HG02763 (cell line): ENCODE data around the gene TNFRSF19.

Experiments used
- ATAC-seq: cut with Tn5 transposase; IDR thresholded peaks from one replicate; pipeline ENCODE4 v1.9.1; 2021; ENCODE audit warnings: mild to moderate bottlenecking, moderate library complexity; ENCODE audit not compliant: unreplicated experiment

Gene TNFRSF19

DNA sequence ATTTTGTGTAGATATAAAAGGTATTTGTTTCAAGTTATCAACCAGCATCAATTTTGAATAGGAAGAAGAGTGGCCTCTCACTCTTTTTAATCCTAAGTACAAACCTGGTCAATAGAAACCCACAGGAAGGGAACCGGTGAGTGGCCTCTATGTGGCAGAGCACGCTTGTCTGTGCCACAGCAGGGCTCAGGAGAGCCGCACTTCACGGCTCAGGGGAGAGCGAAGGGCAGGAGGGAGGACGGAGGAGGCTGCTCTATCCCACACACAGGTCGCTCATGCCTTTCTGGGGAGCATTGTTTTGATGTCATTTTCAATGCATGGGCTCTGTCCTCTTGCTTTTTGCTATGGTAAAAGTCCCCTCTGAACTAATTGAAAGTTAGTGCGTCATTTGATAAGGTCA is 57.2 kb downstream of the TNFRSF19 start:
- ATAC-seq = no peak

DNA sequence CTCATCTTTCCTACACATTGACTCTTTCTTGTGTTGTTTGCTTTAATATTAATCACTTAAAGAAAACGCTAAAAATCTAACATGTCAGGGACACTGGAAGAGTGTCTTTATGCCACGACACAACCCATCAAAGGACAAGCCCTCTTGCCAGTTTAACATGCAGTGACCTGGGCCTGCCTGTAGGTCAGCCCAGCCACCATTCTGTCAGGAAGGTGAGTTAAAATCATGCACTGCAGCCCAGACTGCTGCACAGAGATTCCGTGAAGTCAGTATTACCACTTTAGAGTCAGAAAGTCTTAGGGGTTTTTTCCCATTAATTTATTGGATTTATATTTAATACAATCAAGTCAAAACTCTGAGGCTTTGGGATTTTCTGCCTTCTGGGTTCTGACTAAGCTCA is 58.0 kb downstream of the TNFRSF19 start:
- ATAC-seq = no peak

DNA sequence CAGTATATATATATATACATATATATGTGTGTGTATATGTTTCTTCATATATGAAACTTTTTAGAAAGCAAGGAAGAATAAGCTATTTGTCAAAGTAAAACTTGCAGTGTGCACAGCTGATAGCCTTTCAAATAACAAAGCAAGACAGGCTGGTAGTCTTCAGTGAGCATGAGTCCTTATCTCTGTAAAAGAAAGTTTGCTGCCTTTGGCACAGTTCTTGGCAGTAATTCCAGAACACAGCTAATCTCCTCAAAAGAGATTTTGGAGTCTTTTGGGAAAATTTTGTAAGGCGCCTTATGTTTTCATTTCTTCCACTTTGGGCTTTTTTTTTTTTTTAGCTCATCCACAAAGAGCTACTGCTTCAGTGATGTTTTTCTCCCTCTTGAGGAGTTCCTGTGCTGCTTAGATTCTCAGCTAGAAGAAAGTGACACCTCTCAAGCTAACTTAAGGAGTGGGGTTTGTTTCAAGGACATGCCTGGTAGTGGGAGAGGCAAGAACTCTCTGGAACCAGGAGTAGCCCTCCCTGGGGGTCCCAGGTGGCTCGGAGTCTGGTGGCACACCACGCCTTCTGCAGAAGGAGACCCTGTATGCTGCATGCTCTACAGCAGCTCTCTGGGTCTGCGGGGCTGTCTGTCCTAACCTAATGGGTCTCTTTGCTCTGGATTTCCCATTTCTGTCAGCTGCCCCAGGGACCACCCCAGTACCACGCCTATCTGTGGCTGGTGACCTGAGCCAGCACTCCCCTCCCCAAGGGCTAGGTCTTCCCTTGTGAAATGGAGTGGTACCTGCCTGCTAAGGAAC is 58.8 kb downstream of the TNFRSF19 start:
- ATAC-seq = no peak

DNA sequence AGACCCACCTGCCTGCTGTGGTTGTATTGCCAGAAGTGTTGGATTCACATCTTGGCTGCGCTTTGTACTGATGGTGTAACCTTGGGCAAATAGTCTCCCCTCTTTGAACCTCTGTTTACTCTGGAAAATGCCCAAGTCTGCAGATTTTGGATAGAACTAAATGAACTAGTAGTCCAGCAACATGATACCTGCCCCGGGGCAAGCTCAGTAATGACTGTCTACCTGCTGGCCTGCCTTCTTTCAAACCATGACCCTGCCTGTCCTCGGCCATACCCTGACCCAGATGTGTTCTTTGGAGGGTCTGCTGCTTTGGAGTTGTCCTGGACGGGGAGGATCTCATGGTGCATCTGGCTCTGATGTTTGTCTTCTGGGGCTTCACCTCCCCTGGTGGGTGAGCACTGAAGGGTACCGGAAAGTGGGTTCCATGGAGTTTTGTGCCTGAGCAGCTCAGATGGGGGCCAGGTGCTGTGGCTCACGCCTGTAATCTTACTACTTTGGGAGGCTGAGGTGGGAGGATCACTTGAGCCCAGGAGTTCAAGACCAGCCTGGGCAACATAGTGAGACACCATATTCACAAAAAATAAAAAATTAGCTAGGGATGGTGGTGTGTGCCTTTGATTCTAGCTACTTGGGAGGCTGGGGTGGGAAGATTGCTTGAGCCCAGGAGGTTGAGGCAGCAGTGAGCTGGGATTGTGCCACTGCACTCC is 59.5 kb downstream of the TNFRSF19 start:
- no peak for ATAC-seq

DNA sequence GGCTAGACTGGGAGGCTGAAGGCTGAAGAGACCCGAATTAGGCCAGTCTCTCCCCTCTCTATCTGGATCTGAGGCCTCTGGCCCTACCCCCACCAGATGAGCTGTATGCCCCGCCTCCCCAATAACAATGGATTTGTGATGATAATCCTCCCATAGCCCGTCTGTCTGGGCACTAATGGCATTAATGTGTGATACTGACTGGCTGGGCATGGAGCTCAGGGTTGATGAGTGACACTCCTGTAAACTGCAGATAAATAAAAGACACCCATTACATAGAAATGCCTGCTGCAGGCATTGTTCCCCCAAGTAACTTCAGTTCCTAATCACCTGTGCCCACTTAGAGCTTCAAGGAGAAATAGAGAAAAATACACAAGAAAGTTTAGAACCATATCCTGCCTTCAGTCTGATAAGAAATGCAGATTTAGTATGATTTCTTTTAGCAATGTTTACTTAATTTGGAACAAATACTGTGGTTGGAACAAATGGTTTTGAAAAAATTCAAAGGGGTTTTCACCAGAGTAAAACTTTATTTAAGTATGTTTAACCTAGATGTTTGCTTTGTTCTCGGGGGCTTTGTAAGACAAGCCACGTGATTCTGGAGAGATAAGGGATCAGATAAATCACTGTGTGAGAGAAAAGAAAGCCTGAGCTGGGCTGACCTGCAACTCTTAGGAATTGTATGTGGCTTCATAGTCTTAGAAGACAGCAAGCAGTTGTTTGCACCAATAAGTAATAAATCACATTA is 60.3 kb downstream of the TNFRSF19 start:
- no peak for ATAC-seq

DNA sequence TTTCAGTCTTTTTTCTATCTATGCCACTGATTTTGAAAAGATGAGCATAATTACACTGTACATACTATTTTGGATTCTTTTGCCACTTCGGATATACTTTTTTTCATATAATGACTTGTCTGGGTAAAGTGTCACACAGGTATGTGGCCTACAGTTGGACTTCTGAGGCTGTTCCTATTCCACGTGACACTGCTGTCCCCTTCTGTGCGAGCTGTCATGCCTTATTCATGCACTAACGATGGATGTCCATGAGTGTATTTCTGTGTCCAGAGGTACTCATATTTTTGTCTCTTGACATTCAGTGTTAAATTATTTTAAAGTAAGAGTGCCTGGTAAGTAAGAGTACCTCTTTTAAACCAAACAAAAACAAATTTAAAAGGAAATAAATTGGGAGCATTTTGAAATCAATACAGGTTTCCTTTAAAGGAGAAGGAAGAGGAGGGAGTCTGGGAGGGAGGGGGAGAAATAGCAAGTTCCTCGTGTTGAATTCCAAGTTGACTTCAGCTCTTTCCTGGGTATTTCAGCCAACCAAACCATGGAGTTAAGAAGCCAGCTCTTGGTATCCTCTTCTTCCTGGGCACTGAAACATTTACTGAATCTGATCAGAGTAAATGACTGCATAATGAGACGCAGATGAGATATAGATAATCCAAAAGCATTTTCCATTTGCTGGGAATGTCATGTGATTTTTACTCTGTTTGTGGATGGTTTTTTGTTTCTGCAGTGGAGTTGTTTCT is 61.3 kb downstream of the TNFRSF19 start:
- ATAC-seq = no peak

DNA sequence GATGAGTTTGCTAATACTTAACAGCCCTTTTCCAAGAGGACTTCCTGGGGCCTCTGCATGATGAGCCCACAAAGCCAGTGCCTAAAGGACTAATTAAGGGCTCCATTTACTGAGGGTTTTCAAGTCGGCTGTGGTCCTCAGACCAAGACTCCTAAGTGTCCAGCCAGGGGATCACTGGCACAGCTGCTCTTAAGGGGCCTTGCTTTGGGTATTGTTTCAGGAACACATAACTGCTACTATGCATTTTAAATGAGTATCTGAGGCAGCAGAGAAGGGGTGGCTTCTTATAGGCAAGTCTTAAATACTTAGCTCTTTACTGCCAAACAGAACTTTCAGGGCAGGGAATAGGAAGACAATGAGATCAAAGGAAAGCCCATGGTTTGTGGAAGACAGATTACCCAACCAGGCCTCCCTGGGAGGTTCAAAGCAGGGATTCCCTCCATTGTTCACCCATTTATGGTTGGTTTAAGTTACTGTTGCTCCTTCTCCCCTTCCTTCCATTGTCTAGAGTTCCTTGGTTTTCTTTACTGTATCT is 61.9 kb downstream of the TNFRSF19 start:
- no peak for ATAC-seq

DNA sequence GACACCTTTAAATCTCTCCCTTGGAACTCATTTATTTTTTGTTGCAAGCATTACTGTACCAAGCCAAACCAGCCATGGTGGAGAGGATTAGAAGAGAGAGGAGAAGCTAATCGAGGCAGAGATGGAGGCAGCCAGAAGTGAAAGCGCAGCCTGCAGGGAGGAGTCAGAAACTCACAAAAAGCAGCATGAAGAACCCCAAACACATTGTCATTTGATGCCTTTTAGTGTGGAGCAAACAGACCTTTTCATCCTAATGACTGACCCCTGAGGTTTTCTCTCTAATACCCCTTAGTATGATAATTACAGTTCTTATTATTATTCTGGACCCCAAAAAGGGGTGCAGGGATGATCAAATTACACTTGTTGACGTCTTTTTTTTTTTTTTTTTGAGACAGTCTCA is 62.5 kb downstream of the TNFRSF19 start:
- ATAC-seq = no peak

DNA sequence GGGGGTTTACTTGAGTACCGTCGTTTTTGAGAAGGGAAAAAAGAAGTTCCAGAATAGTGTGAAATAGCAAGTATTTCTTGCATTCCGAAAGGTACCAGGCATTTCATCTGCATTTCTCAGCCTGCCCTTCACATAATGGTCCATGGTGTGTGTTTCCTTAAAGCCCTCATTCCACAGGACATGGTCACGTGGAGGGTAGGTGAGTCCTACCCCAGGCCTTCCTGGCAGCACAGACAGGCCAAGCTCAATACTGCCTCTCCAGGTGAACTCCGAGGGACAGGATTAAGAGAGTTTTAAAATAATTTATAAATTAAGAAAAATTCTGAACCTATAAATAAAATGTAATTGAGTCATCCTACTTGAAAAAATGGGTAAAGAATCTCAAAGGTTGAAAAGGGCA is 64.7 kb downstream of the TNFRSF19 start:
- no peak for ATAC-seq

DNA sequence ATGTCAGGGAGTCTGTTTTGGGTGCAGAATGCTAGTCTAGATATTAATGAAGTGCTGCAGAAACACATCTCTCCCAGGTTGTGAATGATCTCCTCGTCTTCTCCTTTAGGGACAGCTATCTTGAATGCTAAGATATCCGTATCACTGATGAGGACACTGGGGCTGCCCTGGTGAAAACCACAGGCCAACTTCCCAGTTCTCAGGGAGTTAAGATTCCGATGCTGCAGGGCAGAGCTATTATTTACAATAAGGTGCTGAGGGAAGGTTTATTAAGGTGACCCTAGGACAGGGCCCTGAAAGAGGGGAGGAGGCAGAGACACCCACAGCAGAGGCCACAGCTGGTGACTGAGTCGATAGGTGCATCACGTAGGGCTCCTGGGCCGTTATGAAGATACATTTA is 66.1 kb downstream of the TNFRSF19 start:
- no peak for ATAC-seq

DNA sequence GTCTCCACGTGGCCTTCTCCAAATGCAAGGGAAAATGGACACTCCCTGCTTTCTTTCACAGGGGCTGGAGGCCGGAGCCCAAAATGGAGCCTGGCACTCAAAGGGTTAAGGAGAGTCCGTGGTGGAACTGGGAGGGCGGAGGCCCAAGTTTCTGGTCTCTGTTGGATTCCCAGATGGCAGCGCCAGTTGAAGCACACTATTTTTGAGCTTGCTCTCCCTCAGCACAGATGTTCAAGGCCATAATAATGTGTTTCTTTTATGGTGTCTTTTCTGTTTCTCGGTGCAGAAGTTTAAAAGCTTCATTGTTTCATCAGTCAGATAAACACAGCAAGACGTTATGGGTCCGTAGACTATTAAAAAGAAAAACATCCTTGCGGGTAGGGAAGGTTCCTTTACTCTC is 67.6 kb downstream of the TNFRSF19 start:
- no peak for ATAC-seq

DNA sequence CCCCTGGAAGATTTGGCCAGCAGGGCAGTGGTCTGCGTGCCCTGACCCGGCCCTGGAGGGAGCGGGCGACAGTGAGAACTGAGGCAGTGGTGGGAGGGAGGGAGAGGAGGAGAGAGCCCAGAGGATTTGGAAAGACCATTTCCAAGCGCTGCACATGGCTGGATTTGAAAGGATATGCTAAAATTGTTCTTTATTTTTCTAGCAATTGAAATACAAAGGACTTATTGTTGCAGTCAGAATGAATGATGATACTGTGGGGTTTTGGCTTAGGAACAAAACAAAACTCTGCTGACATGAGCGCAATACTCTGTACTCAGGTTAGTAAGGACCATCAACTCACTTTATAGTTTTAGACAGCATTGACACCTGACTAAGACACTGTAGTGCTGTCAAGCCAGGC is 69.5 kb downstream of the TNFRSF19 start:
- ATAC-seq = no peak

DNA sequence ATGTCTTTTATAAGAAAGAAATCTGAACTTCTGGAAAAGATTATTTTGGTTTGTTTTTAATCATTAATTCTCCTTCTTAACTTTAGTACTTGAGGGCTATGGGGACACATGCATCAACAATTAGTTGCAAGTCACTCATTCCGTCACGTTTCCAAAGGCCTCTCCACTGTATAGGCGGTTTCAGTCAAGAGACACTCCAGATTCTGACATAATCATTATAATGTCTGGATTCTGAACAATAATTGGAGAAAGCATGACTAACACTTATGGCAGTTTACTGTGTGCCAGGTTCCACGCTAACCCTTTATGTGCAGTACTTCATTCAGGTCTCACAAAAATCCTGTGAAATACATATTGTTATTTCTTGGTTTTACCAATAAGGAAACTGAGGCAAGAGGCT is 71.9 kb downstream of the TNFRSF19 start:
- no peak for ATAC-seq

DNA sequence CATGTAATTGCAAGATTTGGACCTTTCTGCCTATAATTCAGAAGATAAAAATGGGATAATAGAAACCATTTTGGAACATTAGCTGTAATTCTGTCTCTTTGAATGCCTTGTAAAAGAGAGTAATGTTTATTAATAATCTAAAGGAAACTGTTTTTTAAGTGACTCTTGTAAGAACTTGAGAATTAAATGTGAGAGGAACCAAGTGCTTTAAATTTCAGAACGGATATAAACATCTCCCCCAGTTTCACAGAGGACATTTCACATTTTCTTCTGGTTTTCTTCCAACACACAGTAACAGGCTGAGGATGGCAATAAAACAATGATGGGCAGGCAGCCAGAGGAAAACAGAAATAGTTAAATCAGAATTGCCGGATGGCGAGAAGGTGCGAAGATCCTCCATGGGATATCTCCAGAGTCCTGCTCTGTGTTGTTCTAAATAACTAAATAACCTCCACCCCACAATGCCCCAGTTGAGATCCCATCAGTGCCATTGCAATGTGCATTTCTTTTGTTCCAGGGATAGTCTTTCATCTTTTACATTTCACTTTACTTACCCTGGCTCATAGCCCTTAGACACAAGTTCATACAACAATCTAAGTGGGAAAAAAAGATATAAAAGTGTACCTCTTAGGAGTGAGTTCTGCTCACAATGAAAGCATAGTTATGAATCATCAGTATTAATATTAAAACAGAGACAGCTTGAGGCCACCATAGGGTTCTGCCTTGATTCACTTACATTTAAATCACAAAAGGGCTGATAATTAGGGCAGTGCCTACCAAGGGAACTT is 73.3 kb downstream of the TNFRSF19 start:
- no peak for ATAC-seq

DNA sequence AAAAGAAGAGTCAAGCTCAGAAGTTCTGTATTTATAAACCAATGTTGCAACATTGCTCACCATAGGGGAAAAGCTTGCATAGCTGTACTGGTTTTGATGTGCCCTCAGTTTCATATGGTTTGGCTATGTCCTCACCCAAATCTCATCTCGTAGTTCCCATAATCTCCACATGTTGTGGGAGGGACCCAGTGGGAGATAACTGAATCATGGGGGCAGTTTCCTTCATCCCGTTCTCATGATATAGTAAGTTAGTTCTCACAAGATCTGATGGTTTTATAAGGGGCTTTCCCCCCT is 73.9 kb downstream of the TNFRSF19 start:
- ATAC-seq = no peak

DNA sequence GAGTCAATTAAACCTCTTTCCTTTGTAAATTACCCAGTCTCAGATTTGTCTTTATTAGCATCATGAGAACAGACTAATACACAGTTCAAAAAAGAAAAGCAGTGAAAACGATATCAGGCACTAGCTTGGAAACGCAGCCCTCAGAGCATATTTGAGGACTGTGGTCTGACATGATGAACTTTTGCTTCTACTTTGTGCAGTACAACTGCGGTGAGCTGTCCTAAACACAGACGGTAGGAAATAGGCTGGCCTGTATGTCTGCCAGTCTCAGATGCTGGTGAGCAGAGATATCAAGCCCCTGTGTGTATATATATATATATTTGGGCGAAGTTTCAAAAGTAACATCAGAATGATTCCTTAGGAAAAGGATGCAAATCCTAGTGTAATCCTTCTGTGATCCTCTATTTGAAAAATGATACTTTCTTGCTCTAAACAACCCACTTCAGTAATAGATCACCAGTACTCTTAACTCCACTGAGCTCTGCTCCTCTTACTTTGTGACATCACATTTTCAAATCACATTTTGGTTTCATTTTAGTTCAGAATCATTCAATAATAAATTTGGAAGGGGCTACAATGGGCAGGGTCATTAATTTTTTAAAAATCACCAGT is 74.4 kb downstream of the TNFRSF19 start:
- no peak for ATAC-seq

DNA sequence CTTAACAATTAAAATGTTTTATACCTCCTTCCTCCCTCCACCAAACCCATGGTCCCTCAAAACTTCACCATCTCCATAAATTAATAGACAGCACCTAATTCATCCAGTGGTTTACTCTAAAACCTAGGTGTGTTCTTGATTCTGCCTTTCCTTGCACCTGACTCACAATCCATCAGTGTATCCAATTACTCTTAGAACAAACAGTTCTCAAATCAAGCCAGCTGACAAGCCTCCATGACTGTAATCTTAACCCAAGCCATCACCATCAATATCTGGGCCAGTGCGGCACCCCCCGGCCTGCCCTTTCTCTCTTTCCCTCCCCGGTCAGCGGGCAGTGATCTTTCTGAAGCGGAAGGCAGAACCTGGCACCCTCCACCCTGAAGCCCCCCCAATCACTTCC is 75.6 kb downstream of the TNFRSF19 start:
- ATAC-seq = no peak

DNA sequence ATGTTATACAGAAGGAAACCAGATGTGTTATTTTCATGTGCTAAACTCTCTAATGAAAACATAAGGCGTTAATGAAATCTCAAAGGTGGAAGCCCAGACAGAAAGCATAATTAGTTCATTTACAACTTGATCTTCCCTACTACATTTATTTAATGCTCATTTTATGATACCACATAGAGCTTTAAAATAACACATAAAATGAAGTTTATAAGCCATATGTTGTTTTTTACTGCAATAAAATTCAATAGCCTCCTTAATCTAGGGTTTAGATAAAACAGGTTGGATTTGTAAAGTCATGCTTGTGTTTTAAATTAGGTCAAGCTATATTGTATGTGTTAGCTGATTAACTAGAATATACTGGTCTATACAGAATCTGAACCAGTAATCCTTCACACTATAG is 81.2 kb downstream of the TNFRSF19 start:
- no peak for ATAC-seq

DNA sequence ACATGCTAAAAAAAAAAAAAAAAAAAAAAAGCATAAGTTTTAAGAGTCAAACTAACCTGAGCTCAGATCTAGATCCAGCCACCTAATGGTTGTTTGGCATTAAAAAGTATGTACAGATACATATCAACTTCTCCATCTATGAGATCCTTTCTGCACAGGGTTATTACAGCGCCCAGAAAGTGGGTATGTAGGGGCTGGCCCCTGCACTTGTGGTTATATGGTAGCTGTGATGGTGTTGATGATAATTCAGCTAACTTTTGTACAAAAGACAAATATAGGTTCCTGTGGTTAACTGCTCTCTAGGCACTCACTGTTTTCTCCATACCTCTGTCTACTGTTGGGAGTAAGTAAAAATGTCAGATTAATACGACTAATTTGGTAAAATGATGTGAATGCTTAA is 81.7 kb downstream of the TNFRSF19 start:
- ATAC-seq = no peak
